Fibroblast of upper back skin (primary cell): ENCODE results near the gene KCNMA1.

Source experiments
- DNase-seq: peaks from one replicate; pipeline ENCODE4 v3.0.0-alpha.2; 2013

Gene KCNMA1

GRCh38 chr10:77052593-77052992, 585.0 kb downstream of the KCNMA1 start:
- no peak for DNase-seq

GRCh38 chr10:77051837-77052236, 585.8 kb downstream of the KCNMA1 start:
- no peak for DNase-seq

DNA sequence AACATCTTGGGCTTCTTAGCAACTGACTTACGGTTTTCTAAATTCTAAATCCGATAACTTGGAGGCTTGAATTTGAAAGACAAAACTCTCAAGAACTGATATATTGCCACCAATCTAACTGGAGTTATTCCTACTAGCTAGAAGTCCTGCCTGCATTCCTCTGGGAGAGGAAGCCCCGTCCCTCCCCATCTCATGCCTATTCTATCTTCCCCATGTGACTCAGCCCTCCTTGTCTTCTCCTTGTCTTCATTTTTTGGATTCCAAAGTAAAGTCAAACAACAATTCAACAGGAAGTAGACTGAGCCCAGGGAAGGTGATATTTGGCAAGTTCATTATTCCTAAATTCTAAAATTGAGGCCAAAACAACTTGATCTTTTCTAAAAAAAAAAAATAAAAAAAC, 587.7 kb downstream of the KCNMA1 start:
- DNase-seq: peak; percentile 66

- no peak for DNase-seq
Observed at GRCh38 chr10:77049146-77049545, 588.5 kb downstream of the KCNMA1 start.

DNA sequence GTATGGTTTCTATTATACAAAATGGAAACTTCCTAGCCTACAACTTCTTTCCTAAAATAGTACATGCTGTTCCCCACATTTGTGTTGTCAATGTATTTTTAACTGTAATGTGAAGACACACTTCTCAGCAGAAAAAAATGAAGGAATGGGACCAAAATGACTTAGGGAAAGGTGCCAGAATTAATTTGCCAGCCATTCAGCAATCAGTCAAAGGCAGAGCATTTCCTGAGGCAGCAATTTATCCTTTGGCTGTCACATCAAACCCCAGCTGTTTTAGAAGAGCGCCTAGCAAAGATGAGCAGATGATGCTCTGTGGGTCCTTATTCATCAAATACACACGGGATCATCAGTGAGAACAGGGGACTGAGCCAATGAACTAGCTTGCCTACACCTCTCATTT, 592.5 kb downstream of the KCNMA1 start:
- DNase-seq: peak; percentile 25

DNA sequence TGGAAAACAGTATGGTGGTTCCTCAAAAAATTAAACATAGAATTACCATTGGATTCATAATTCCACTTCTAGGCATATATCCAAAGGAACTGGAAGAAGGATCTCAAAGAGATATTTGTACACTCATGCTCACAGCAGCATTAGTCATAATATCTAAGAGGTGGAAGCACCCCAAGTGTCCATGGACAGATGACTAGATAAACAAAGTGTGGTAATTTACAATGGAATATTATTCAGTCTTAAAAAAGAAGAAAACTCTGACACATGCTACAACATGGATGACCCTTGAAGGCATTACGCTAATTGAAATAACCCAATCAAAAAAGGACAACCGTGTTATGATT, 594.2 kb downstream of the KCNMA1 start:
- DNase-seq: no peak

DNA sequence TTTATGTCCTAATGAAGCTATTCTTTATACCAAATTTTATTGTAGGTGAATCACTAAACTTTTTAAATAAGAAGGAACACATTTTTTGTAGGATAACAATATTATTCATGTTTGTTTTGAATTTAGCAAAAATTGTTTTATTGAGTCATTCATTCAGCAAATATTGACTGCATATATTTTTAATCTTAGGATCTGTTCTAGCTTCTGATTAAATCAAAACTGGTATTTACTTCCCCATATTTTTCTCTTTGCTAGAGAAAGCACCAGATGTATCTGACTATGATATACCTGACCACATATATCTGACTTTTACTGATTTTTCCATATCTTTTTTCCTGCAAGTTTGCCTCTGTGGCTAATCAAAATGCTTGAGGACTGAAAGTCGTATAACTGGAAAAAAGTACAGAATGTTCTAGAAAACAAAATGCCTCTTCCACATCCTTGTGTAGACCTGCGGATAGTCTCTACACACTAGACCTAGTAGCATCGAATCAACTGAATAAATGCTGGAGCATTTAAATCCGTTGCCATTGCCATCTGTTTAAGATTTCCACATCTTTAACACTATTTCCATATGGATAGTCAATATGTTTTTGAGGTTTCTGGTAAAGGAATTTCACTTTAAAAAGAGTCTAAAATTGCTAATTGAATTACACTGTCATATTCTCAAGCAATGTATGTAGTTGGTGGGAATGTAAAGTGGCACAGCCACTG, 594.7 kb downstream of the KCNMA1 start:
- no peak for DNase-seq

DNA sequence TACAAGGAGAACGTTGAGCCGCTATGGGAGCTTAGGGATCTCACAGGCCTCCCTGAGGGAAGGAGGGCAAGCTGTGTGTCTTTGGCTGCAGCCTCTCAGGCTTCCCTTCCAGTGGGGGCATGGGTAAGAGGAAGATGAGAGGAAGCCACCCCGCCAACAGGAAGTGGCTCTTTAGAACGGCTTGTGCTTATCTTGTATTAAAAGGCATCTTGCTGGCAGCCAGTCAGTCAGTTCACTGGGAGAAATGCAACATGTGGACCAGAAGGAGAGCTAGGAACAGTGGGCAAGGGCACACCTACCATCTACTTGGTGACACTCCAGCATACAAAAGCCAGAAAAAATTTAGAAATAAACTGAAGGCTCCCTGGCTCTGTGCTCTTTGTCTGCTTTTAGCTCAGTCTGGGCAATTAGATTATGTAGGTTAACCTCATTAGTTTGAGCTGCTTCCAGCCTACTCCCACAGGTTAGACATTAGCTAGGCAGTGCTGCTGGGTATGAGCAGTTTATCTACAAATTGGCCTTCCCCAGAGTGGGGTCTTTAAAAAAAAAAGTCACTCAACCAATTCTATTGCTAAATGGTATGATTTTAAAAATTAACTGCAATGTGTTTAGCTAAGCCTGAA, 595.9 kb downstream of the KCNMA1 start:
- no peak for DNase-seq

- DNase-seq: no peak
Observed at GRCh38 chr10:77038407-77038806, 599.2 kb downstream of the KCNMA1 start.

- no peak for DNase-seq
Observed at GRCh38 chr10:77037735-77038403, 599.7 kb downstream of the KCNMA1 start.

DNA sequence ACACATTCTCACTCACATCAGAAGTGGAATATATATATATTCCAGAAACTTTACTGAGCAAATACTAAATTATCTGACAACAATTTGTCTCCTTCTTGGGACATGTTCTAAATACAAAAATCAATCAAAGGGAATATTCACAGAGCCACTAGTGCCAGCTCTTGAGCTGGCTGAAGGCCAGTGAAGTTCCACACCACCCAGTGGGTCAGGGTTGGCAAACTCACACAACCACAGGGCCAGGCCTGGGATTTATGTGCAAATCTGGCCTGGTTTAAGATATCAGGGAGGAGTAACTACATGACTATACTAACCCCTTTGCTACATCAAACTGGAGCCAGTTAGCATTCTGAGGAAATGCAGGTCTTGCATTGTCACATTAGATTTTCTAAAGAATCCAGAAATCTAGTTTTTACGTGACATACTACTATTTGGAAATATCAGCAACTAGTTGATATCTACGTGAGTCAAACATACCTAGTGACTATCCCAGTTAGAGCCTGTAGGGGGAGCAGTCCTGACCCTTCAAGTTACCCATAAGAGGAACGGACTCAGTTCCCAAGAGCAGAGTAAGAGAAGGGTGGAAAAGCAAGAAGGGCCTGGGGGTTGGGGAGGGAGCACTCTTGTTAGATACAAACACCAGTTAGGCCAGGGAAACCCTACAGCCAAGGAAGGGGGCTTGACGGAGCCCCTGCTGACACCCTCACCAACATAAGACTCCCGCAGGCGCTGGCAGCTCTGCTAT, 600.4 kb downstream of the KCNMA1 start:
- DNase-seq: no peak

DNA sequence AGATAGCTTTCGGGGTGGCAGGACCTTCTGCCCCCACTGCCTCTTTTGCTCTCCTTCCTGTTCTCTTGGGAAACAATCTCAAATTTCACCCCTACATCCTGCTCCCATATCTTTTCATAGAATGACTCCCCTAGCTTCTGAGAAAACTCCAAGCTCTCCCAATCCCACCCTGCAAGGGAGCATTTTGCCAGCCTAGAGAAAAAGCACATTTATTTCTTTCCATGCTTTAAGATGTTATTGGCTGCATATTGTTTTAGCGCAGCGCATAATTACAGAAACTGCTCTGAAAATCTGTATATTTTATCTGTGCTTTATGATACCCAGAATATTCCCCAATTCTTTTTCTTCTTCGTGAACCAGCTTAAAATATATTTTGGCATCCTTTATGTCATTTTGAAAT, 601.3 kb downstream of the KCNMA1 start:
- no peak for DNase-seq

DNA sequence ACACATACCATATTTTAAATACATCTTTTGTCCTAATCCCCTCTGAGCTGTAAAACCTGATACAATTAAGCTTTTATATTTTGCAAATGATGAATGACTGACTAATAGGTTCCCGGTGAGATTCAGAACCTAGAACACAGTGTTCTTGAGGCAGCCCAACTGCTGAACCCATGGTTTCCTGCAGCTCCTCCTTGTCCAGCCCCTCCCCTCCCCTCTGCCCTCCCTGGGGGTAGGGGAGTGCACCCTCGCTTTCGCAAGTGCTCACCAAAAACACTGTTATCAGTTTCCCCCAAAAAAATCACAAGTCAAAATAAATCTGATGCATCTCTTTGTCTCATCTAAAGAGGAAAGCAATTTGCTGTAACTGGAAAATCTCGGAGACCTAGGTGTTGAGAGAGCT, 602.8 kb downstream of the KCNMA1 start:
- no peak for DNase-seq

GRCh38 chr10:77034240-77034639, 603.4 kb downstream of the KCNMA1 start:
- DNase-seq: no peak

DNA sequence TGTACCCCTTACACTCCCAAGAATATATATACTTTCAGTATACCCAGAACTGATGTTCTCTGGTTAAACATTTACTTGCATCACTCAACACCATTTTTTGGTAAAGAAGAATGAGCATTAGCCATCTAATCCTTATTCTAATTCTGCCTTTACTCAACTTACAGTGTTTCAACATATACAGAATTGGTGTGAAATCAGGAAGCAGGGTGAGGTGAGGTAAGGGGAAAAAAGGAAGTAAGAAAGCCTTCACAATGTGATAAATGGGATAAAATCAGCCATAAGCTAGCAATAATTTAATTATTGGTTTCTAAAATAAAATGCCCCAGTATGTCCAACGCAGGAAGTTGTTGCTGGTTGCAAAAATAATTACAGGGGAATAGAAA, 605.4 kb downstream of the KCNMA1 start:
- DNase-seq: no peak

GRCh38 chr10:77031531-77032187, 605.9 kb downstream of the KCNMA1 start:
- no peak for DNase-seq

- DNase-seq: no peak
Observed at GRCh38 chr10:77030974-77031373, 606.6 kb downstream of the KCNMA1 start.

GRCh38 chr10:77029777-77030717, 607.6 kb downstream of the KCNMA1 start:
- no peak for DNase-seq

DNA sequence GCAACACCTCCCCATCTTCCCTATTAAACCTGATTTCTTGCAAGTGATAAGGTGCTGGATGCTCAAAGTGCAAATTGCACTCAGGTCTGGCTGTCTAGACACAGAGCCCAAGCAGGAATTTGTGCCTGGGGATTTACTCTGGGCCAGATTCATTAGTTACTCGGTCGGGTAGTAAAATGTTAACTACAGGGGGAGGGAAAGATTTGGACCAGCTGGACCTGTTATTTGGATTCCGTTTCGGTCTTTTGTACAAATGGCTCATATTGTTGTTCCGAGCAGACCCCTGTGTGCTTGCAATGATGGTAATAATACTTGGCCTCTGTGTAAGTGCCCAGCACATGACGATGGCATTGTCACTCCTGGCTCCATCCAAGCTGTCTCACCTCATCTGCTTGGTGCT, 609.6 kb downstream of the KCNMA1 start:
- DNase-seq: no peak

GRCh38 chr10:77027576-77027975, 610.0 kb downstream of the KCNMA1 start:
- no peak for DNase-seq

DNA sequence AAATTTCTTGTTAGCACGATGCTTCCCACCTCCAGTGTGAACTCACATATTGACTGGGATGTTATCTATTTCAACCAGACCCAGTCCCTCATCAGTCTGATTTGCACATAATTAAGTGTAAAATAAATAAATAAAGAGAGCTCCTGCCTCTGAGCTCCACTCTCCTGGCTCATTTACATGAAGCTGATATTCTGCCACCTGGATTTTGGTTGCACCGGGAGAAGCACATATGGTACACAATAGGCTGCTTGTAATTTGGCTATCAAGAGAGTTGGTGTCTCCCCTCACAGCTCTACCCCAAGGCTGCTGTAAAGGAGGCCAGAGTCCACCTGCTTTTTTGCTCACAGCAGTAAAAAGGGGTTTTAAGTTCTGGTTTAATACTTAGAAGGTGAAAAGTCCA, 610.5 kb downstream of the KCNMA1 start:
- DNase-seq: no peak

- DNase-seq: no peak
Observed at GRCh38 chr10:77026148-77026547, 611.5 kb downstream of the KCNMA1 start.
